Stimulated activated naive CD8-positive, alpha-beta T cell treated with anti-CD3 and anti-CD28 coated beads, Interleukin-15, amount 100 ng/mL, for 72 hours (primary cell): ENCODE results near the gene DNAAF1.

Experiments
- ATAC-seq: fragments of 150-1000 bp; cut with Tn5 transposase; 2 replicates; pipeline ENCODE4 v1.10.0; 2021; ENCODE audit warnings: mild to moderate bottlenecking, moderate library complexity
- DNase-seq, 2 donors: peaks; one replicate each; pipeline ENCODE4 v3.0.0; 2021 to 2022
- H3K27ac Mint-ChIP-seq, 2 donors: one replicate each; pipeline ENCODE4 v1.8.0; 2022; ENCODE audit warnings: mild to moderate bottlenecking in 2 of 2, mixed read lengths in 2 of 2, moderate library complexity in 2 of 2
- H3K27me3 Mint-ChIP-seq: one replicate; pipeline ENCODE4 v1.8.0; 2022; ENCODE audit warnings: mixed read lengths
- H3K4me1 Mint-ChIP-seq: one replicate; pipeline ENCODE4 v1.8.0; 2022; ENCODE audit warnings: mild to moderate bottlenecking, mixed read lengths
- H3K4me3 Mint-ChIP-seq, 2 donors: one replicate each; pipeline ENCODE4 v1.8.0; 2022; ENCODE audit warnings: mild to moderate bottlenecking in 2 of 2, mixed read lengths in 2 of 2, moderate library complexity in 1 of 2
- H3K9me3 Mint-ChIP-seq, 2 donors: one replicate each; pipeline ENCODE4 v1.8.0; 2022; ENCODE audit warnings: mixed read lengths in 2 of 2

Gene DNAAF1

DNA sequence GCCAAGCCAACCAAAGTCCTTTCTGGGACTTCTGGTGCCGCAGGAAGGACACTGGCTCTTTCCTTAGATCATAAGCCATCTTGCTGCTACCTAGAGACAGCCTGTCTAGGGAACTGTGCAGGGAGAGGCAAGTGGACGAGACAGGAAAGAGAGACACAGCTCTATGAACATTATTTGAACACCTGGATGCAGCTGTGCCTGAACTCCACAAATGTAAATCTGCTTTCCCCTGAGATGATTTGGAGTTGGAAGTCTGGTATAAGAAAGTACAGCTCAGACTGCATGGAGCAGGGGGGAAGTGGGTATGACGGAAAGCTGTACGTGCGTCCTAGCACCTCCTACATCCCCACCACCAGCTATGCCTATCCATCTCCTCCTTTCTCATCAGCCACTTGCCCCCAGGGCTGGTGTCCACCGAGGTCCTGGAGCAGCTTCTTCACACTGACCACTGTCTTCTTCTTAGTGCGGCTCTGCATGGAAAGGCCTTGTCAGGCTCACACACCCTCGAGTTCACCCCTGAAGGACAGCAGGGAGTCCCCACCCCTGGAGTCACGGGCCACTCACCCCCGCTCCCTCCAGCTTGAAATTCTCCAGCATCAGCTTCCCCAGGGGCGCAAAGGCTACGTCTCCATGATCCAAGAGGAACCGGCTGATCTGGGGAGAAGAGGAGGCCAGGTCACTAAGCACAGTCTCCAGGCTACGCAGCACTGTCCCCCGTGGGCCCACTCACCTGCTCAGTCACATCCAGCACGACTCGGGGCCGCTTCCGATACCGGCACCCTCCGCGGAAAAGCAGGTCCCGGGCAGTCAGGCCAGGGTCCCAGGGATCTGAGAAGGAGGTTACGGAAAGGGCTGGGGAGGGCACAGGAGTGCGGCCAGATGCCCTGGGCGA lies 37.8 kb downstream of the DNAAF1 start:
- no peaks in the 10 kb centered on the region for H3K27me3 Mint-ChIP-seq
- peak overlapping the region in 1 of 2 donors; percentile 60 for H3K27ac Mint-ChIP-seq
- no peak for DNase-seq
- H3K4me1 Mint-ChIP-seq, result peaks cover 46% of the 10 kb centered on the region
- H3K4me3 Mint-ChIP-seq, result no peak overlapping the region
- ATAC-seq, result no peak
- H3K9me3 Mint-ChIP-seq, result no peaks in the 10 kb centered on the region

DNA sequence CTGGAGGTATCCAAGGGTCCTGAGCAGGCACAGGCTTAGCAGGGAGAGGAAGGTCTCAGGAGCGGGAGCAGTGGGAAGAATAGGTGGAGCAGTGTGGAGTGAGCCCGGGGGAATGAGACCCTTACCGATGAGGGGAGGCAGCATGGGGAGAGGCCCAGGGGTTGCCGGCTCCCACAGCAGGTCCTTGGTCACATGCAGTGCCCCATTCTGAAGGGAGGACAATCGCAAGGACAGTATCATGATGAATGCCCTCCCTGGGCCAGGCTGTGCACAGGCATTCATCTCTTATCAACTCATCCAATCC lies 38.4 kb downstream of the DNAAF1 start:
- Mint-ChIP-seq H3K27ac (no peak overlapping the region), H3K4me1 (peaks cover 40% of the 10 kb centered on the region), H3K27me3 (no peaks in the 10 kb centered on the region), H3K4me3 (no peak overlapping the region), H3K9me3 (no peaks in the 10 kb centered on the region)
- ATAC-seq (no peak), DNase-seq (no peak)

DNA sequence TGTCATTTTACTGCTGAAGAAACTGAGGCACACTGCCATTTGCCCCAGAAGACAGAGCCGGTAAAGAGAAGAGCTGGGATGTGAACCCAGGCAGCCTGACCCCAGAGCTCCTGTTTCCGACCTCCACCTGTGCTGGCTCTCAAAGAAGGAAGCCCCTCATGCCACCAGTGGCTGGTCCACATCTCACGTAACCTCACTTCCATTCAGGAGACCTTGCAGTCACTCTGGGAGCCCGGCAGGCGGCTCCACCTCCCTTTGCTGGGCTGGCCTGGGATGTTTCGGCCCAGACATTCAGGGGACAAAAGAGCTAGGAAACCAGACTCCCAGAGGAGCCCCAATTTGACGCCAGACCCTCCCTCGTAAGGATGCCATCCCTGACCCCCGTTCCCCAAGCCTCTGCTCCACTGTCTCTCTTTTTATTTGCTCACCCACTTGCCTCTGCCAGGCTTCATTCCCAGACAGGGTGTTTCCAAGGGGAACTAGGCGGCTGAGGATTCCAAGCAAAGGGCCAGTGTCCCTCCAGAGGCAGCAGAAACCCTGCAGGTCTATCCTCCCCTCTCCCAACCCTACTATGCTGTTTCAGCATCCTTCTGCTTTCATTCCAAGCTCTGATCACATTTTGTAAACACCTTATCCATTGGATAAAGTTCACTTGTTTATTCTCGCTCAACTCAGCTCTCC lies 38.9 kb downstream of the DNAAF1 start:
- Mint-ChIP-seq H3K9me3 (no peaks in the 10 kb centered on the region), H3K27me3 (no peaks in the 10 kb centered on the region), H3K4me3 (no peak overlapping the region), H3K27ac (peak overlapping the region in 1 of 2 donors; percentile 69), H3K4me1 (peaks cover 37% of the 10 kb centered on the region)
- DNase-seq, result no peak
- no peak for ATAC-seq

DNA sequence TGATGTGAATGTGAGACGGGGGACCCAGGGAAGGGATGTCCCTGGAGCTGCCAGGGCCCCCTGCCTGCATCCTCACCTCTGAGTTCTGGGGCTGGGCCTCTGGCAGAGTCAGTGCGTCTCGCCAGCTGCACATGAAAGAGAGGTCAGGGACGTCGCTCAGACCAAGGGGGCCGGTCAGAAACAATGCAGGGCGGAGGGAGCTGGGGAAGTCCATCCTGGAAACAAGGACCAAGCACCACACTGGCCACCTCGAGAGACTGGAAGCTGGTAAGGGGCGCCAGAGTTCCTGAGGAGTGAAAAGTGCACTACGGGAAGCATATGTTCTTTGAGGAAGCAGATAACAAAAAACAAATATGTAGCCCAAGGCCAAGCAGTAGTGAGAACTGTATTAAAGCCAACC lies 39.7 kb downstream of the DNAAF1 start:
- Mint-ChIP-seq H3K27me3 (no peaks in the 10 kb centered on the region), H3K27ac (peak overlapping the region; percentile 10 to 38), H3K4me1 (peaks cover 37% of the 10 kb centered on the region), H3K4me3 (peak overlapping the region; percentile 46 to 98), H3K9me3 (no peaks in the 10 kb centered on the region)
- ATAC-seq (no peak), DNase-seq (no peak)

DNA sequence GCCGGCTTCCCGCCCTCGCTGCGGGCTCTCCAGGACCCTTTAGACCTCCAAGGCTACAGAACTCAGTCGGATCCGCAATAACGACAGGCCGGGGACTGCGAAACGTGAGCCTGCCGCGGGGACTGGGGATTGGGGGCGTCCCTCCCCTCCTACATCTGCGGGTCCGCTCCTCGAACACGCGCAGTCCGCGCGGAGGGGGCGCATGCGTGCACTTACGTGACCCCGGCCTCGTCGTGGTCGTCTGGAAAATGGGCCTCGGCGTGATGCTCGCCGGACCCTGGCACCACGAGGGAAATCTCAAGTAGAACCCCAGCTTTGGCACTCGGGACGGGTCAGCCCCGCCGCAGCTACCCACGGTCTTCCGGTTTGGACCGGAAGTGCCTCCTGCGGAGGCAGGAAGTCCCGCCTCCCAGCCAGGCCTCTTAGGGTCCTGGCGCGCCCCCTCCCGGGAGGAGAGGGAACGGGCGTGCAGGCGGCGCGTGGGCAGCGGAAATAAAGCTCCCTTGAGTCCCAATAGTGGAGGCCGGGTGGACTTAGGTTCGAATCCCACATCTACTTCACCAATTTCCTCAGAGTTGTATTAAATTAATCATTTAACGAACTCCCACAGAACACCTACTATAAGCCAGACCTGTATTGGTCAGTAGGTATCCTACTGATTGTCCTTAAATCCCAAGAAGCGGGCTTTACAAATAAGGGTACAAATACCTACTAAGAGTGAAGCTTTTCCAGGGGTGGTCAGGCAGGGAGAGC lies 41.8 kb downstream of the DNAAF1 start, which contains the start of gene TAF1C:
Gene TAF1C (minus strand): TSS at position 373 of the 753 bp plus-strand sequence. CDS start 2,069 bp downstream, outside the sequence.
- peak; percentile 92 for ATAC-seq
- Mint-ChIP-seq H3K27me3 (no peaks in the 10 kb centered on the region), H3K9me3 (no peaks in the 10 kb centered on the region), H3K4me3 (peak within 1 kb of the TSS; percentile 94 to 98), H3K4me1 (peaks cover 37% of the 10 kb centered on the region), H3K27ac (peak within 1 kb of the TSS; percentile 96 to 98)
- DNase-seq, result peak; percentile 93 to 94

DNA sequence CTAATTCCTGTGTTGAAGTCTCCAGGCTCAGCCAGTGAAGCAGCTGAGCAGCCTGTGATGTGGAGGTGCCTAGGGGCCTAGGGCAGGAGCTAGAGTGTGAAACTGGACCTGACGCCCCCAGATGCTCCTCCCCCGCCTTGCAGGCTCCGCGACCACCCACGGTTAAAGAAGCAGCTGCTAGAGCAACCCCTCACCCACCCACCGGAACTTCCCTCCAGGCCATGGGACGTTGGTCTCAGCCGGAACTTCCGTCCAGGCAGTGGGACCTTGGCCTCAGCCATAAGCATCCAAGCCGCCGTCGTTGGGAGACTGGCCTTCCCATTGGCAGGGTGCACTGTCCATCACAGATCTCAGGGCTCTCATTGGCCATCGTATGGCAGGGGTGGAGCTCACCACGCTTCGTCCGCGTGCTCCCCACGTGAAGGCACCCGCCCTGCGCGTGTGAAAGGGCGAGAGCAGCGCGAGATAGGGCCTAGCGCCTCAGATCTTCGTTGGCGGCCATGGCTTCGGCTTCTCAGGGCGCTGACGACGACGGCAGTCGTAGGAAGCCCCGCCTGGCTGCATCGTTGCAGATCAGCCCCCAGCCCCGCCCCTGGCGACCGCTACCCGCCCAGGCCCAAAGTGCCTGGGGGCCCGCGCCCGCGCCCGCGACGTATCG lies 45.8 kb downstream of the DNAAF1 start, which contains the start of gene ADAD2:
Gene ADAD2 (plus strand): TSS at position 427 of the 658 bp plus-strand sequence. CDS start 74 bp downstream, at position 501.
- ATAC-seq, result no peak
- Mint-ChIP-seq H3K27me3 (no peaks in the 10 kb centered on the region), H3K4me3 (no peak within 1 kb of the TSS), H3K9me3 (no peaks in the 10 kb centered on the region), H3K4me1 (peaks cover 34% of the 10 kb centered on the region), H3K27ac (no peak within 1 kb of the TSS)
- peak in 1 of 2 donors; percentile 16 for DNase-seq

DNA sequence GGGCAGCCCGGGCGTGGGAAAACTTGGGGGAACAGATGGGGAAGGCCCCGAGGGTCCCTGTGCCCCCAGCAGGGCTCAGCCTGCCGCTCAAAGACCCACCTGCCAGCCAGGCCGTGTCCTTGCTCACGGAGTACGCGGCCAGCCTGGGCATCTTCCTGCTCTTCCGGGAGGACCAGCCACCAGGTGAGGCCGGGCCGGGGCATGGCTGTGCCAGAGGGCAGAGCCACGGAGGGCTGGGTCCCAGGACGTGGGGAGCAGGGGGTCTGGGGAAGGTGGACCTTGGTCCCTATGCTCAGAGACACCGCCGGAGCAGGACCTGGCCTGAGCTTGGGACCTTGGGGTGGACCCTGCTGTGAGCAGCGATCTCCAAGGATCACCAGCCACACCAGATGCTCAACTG lies 46.4 kb downstream of the DNAAF1 start:
- DNase-seq, result no peak
- H3K9me3 Mint-ChIP-seq, result no peaks in the 10 kb centered on the region
- H3K4me3 Mint-ChIP-seq, result no peak overlapping the region
- H3K4me1 Mint-ChIP-seq, result peaks cover 30% of the 10 kb centered on the region
- H3K27ac Mint-ChIP-seq, result no peak overlapping the region
- no peak for ATAC-seq
- H3K27me3 Mint-ChIP-seq, result no peaks in the 10 kb centered on the region

DNA sequence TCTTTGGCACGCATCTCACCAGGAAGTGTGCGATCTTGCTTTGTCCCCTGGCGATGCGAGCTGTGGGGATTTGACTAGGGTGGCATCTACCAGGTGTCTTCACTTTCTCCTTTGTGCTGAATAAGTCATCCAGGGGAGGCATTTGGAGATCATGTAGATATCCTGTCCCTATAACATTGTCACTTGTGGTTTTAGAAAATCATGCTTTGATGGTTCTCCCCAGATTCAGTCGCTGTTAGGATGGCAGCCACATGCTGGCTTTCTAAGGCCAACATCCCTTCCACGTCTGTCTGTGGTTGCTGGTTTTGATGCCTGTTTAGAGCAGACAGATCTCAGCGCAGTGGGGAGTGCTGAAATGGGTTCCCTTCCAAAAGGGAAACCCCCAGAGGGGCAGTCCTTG lies 48.4 kb downstream of the DNAAF1 start:
- peaks cover 24% of the 10 kb centered on the region for H3K4me1 Mint-ChIP-seq
- H3K9me3 Mint-ChIP-seq, result no peaks in the 10 kb centered on the region
- peak; percentile 11 to 28 for DNase-seq
- peak; percentile 35 for ATAC-seq
- H3K27ac Mint-ChIP-seq, result peak overlapping the region; percentile 89 to 94
- H3K27me3 Mint-ChIP-seq, result no peaks in the 10 kb centered on the region
- peak overlapping the region; percentile 77 to 84 for H3K4me3 Mint-ChIP-seq

DNA sequence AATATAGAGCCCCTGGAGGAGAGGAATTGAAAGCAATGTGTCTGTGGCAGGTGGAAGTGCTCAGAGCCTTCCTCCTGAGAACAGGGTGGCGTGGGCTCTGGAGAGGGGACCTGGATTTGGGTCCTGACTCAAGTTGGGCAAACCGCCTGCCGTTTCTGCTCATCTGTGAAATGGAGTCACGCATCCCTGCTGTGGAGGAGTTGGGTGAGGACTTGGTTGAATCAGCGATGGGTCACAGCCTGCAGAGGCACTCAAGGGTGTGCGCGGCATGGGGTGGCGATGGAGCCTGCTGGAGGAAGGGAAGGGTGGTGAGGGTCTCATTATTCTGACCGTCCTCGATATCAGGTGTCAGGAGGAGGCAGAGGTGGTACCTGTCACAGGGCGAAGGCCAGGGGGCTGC lies 48.9 kb downstream of the DNAAF1 start:
- peak; percentile 16 for ATAC-seq
- H3K9me3 Mint-ChIP-seq, result no peaks in the 10 kb centered on the region
- DNase-seq, result no peak
- H3K4me3 Mint-ChIP-seq, result peak overlapping the region; percentile 77 to 84
- H3K4me1 Mint-ChIP-seq, result peaks cover 24% of the 10 kb centered on the region
- H3K27ac Mint-ChIP-seq, result peak overlapping the region; percentile 89 to 94
- H3K27me3 Mint-ChIP-seq, result no peaks in the 10 kb centered on the region

DNA sequence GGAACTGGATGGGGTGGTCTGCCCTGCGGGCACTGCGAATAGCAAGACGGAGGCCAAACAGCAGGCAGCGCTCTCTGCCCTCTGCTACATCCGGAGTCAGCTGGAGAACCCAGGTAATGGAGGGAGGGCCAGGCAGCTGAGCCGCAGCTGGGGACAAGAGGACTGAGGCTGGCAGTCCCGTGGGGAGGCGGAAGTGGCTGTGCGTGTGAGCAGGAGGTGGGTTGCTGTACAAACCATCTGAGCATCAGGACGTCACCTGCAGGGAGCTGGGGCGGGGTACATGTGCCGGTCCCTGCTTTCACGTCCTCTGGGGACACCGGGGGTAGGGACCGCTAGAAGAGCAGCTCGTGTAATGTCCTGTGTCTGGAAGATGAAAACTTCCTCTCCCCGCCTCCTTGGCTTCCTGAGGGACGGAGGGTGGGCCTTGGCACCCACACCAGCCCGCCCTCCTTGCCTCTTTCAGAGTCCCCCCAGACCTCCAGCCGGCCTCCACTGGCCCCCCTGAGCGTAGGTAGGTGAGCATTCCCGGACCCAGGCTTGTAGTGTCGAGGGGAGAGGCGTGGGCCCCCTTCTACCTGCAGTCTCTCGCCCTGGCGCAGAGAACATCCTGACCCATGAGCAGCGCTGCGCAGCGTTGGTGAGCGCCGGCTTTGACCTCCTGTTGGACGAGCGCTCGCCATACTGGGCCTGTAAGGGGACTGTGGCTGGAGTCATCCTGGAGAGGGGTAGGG lies 49.5 kb downstream of the DNAAF1 start:
- H3K27me3 Mint-ChIP-seq, result no peaks in the 10 kb centered on the region
- H3K9me3 Mint-ChIP-seq, result no peaks in the 10 kb centered on the region
- H3K4me3 Mint-ChIP-seq, result peak overlapping the region; percentile 77 to 84
- ATAC-seq (peak; percentile 78), DNase-seq (peak; percentile 62 to 67)
- H3K27ac Mint-ChIP-seq, result peak overlapping the region; percentile 89 to 94
- H3K4me1 Mint-ChIP-seq, result peaks cover 24% of the 10 kb centered on the region

DNA sequence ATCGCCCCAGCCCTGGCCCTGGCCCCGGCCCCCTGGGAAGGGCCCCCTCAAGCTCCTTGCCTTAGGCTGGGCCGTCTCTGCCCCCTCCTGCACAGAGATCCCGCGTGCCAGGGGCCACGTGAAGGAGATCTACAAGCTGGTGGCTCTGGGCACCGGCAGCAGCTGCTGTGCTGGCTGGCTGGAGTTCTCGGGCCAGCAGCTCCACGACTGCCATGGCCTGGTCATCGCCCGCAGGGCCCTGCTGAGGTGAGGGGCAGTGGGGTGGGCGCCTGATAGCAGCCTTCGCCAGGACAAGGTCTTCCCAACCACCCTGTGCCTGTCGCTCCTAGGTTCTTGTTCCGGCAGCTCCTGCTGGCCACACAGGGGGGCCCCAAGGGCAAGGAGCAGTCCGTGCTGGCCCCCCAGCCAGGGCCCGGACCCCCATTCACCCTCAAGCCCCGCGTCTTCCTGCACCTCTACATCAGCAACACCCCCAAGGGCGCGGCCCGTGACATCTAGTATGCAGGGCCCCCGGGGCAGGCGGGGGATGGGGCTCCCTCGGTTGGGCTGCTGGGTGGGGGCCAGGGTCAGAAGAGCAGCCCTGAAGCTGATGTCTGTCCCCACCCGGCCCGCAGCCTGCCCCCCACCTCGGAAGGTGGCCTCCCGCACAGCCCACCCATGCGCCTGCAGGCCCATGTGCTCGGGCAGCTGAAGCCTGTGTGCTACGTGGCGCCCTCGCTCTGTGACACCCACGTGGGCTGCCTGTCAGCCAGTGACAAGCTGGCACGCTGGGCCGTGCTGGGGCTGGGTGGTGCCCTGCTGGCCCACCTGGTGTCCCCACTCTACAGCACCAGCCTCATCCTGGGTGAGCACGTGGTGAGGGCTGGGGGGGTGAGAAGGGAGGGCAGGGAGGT lies 50.3 kb downstream of the DNAAF1 start:
- Mint-ChIP-seq H3K4me3 (no peak overlapping the region), H3K27ac (peak overlapping the region in 1 of 2 donors; percentile 94), H3K27me3 (no peaks in the 10 kb centered on the region), H3K4me1 (peaks cover 24% of the 10 kb centered on the region), H3K9me3 (no peaks in the 10 kb centered on the region)
- ATAC-seq, result peak; percentile 13
- DNase-seq, result no peak

DNA sequence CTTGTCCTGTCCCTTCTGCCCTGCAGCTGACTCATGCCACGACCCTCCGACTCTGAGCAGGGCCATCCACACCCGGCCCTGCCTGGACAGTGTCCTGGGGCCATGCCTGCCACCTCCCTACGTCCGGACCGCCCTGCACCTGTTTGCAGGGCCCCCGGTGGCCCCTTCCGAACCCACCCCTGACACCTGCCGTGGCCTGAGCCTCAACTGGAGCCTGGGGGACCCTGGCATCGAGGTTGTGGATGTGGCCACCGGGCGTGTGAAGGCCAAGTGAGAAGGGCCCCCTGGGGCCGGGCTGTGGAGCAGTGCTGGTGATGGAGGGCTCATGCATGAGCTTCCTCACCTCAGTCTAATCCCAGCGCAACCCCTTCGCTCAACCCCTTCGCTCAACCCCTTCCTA lies 51.0 kb downstream of the DNAAF1 start:
- H3K4me1 Mint-ChIP-seq, result peaks cover 24% of the 10 kb centered on the region
- no peak for DNase-seq
- ATAC-seq, result peak; percentile 1
- no peaks in the 10 kb centered on the region for H3K27me3 Mint-ChIP-seq
- no peak overlapping the region for H3K4me3 Mint-ChIP-seq
- H3K9me3 Mint-ChIP-seq, result no peaks in the 10 kb centered on the region
- H3K27ac Mint-ChIP-seq, result no peak overlapping the region

DNA sequence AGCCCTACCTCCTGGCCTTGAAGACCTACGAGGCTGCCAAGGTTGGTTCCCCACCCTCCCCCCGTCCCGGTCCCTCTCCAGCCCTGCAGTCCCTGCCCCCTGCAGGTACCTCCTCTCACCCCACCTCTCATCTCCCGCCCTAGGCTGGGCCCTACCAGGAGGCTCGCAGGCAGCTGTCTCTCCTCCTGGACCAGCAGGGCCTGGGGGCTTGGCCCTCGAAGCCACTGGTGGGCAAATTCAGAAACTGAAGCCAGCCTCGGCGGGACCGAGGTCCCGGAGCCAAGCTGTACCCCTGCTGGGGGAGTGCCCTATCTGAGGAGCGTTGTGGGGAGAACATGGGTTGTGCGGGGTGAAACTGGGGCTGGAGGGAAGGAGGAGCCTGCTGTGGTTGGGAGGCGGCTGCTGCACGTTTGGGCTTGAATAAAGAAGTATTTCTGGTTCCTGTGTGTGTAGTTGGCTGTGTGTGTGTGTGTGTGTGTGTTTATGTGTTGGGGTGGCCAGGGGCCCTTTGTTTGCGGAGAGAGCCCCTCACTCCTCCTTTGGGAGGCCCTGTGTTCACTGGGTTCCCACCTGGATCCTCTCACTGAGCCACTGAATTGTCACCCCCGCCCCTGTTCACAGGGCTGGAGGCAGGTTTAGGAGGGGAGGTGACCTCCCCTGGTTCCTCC lies 51.8 kb downstream of the DNAAF1 start:
- Mint-ChIP-seq H3K27me3 (no peaks in the 10 kb centered on the region), H3K27ac (no peak overlapping the region), H3K4me1 (peaks cover 24% of the 10 kb centered on the region)

More for the DNA sequence above, 51.8 kb downstream of the DNAAF1 start:
- no peak for ATAC-seq
- Mint-ChIP-seq H3K4me3 (no peak overlapping the region), H3K9me3 (no peaks in the 10 kb centered on the region)
- no peak for DNase-seq
